Measurements from ENCODE around the gene IGFBP4. TPM values are rescaled to one million over a fixed set of nuclear protein-coding genes. Genes with fewer than 3 reads are reported as not detected.

The IGFBP4 gene
- total and polyA plus RNA-seq, 10 of the 15 experiments (the other 5 are each of a cell fraction or from before 2014, with no cell fraction given): 2.4 to 22.3 (median 6.6) TPM

DNA sequence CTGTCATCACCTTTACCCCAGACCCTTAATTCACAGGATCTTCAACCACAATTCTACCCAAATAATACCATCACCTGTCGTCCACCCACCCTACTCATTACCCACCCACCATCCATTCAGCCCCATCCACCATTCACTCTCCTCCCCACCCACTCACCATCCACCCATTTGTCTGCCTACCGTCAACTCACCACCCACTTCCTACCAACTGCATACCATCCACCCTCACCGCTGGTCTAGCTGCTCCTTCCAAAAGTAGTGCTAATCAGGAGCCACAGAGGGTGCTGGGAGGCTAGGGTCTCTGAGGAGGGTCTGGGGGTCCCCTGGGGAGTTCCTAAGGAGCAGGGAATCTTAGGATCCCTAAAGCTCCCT, 12.0 kb upstream of the IGFBP4 start:
- H3K4me3 ChIP-seq: no peak overlapping the region
- DNase-seq (ENCODE audit: low read depth, low spot score) (no peak), FAIRE-seq (no peak), ATAC-seq (no peak)
- H3K27ac ChIP-seq (ENCODE audit: control insufficient read depth, insufficient read depth): no peak overlapping the region
- SMC1A ChIA-PET (ENCODE audit: uncharacterized antibody, unreplicated experiment): interaction anchor here (0.6 to 1.6 kb wide), 4 partner anchors 9 to 338 kb away, joined by 3 to 5 read pairs (median 4); partner anchors contain the start of gene TOP2A
- no peaks in the 10 kb centered on the region for H4K20me1 ChIP-seq (ENCODE audit: control insufficient read depth, insufficient read depth)
- intact Hi-C loops (cut with micrococcal nuclease; ENCODE audit: unreplicated experiment) (no loop called here), in situ Hi-C loops (cut with MboI) (loop anchor here (25.0 kb wide), 1 partner anchor 106 kb away; no protein-coding TSS in a partner anchor)
- POLR2A ChIA-PET: interaction anchor here (1.3 kb wide), 1 partner anchor 13 kb away, joined by 4 read pairs; the partner anchor contains the start of gene TOP2A
- CTCF ChIA-PET: interaction anchor here (0.5 to 1.4 kb wide), 4 partner anchors 15 to 171 kb away, joined by 3 to 4 read pairs (median 3); no protein-coding TSS in a partner anchor
- H3K27me3 ChIP-seq (replicated peaks in 1 of 2; ENCODE audit: control insufficient read depth in 2 of 2, insufficient read depth in 2 of 2, low read length in 1 of 2): 0 out of 4 replicates have a peak, but pooled peaks cover 0 to 3% of the 10 kb centered on the region in 2 experiments
- no peaks in the 10 kb centered on the region for H3K36me3 ChIP-seq (ENCODE audit: control insufficient read depth in 2 of 2, insufficient read depth in 2 of 2, low read length in 1 of 2)
- H3K4me1 ChIP-seq (ENCODE audit: control insufficient read depth, insufficient read depth, low read length): no peaks in the 10 kb centered on the region
- no peak overlapping the region for H3K4me2 ChIP-seq (ENCODE audit: control insufficient read depth, insufficient read depth)
- BruUV-seq (replicated peaks): no TSS peak
- WGBS (ENCODE audit: insufficient coverage, insufficient replicate concordance, low lambda C conversion rate, missing lambda C conversion rate): 31% methylated on average over 3 of the region's 3 CpGs
- no peaks in the 10 kb centered on the region for H3K79me2 ChIP-seq (ENCODE audit: control insufficient read depth, insufficient read depth, low read length)
- no peak overlapping the region for H2AFZ ChIP-seq (ENCODE audit: control insufficient read depth, low read depth, low read length)
- RAD21 ChIA-PET (ENCODE audit: unreplicated experiment): no interaction called here
- H3K9ac ChIP-seq (ENCODE audit: control insufficient read depth, insufficient read depth, low read length): no peak overlapping the region
- H3K9me3 ChIP-seq (replicated peaks; ENCODE audit: control insufficient read depth, insufficient read depth, low read length): no peaks in the 10 kb centered on the region; the same call in 2 of the 3 replicates
- TF ChIP-seq, protein P1, sequence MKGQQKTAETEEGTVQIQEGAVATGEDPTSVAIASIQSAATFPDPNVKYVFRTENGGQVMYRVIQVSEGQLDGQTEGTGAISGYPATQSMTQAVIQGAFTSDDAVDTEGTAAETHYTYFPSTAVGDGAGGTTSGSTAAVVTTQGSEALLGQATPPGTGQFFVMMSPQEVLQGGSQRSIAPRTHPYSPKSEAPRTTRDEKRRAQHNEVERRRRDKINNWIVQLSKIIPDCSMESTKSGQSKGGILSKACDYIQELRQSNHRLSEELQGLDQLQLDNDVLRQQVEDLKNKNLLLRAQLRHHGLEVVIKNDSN (IDR thresholded peaks at IDR 0.05; ENCODE audit: borderline replicate concordance, extremely low read length, insufficient read depth, low read depth, low read length): no peak
- TF ChIP-seq, protein P2, sequence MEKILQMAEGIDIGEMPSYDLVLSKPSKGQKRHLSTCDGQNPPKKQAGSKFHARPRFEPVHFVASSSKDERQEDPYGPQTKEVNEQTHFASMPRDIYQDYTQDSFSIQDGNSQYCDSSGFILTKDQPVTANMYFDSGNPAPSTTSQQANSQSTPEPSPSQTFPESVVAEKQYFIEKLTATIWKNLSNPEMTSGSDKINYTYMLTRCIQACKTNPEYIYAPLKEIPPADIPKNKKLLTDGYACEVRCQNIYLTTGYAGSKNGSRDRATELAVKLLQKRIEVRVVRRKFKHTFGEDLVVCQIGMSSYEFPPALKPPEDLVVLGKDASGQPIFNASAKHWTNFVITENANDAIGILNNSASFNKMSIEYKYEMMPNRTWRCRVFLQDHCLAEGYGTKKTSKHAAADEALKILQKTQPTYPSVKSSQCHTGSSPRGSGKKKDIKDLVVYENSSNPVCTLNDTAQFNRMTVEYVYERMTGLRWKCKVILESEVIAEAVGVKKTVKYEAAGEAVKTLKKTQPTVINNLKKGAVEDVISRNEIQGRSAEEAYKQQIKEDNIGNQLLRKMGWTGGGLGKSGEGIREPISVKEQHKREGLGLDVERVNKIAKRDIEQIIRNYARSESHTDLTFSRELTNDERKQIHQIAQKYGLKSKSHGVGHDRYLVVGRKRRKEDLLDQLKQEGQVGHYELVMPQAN (conservative IDR thresholded peaks at IDR 0.05): no peak
- TF ChIP-seq NFYB (IDR thresholded peaks at IDR 0.05; ENCODE audit: insufficient read depth, low read depth, low read length) (no peak), CREM (IDR thresholded peaks at IDR 0.05; ENCODE audit: low read depth) (no peak), ZBTB40 (IDR thresholded peaks at IDR 0.05; ENCODE audit: borderline replicate concordance) (no peak), TBL1XR1 (IDR thresholded peaks at IDR 0.05; ENCODE audit: low read depth, low read length) (no peak), HCFC1 (IDR thresholded peaks at IDR 0.05; ENCODE audit: low read length) (no peak), DPF2 (IDR thresholded peaks at IDR 0.05) (no peak), MYB (IDR thresholded peaks at IDR 0.05; ENCODE audit: borderline replicate concordance, low read depth, low read length) (no peak), NFXL1 (IDR thresholded peaks at IDR 0.05; ENCODE audit: borderline replicate concordance) (no peak), SREBF2 (IDR thresholded peaks at IDR 0.05; ENCODE audit: low read length) (no peak), WRNIP1 (IDR thresholded peaks at IDR 0.05; ENCODE audit: borderline replicate concordance, low read depth, low read length) (no peak), FOXM1 (IDR thresholded peaks at IDR 0.05; ENCODE audit: low read depth, low read length) (no peak)
- TF ChIP-seq, protein P3, sequence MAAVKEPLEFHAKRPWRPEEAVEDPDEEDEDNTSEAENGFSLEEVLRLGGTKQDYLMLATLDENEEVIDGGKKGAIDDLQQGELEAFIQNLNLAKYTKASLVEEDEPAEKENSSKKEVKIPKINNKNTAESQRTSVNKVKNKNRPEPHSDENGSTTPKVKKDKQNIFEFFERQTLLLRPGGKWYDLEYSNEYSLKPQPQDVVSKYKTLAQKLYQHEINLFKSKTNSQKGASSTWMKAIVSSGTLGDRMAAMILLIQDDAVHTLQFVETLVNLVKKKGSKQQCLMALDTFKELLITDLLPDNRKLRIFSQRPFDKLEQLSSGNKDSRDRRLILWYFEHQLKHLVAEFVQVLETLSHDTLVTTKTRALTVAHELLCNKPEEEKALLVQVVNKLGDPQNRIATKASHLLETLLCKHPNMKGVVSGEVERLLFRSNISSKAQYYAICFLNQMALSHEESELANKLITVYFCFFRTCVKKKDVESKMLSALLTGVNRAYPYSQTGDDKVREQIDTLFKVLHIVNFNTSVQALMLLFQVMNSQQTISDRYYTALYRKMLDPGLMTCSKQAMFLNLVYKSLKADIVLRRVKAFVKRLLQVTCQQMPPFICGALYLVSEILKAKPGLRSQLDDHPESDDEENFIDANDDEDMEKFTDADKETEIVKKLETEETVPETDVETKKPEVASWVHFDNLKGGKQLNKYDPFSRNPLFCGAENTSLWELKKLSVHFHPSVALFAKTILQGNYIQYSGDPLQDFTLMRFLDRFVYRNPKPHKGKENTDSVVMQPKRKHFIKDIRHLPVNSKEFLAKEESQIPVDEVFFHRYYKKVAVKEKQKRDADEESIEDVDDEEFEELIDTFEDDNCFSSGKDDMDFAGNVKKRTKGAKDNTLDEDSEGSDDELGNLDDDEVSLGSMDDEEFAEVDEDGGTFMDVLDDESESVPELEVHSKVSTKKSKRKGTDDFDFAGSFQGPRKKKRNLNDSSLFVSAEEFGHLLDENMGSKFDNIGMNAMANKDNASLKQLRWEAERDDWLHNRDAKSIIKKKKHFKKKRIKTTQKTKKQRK (IDR thresholded peaks at IDR 0.05; ENCODE audit: low read depth, low read length): no peak
